A549 treated with Hydrocortisone at 1 μM for 4 hours (cell line): Measurements from ENCODE around the gene WASL. TPM values are rescaled to one million over a fixed set of nuclear protein-coding genes. Genes with fewer than 3 reads are reported as not detected.

Source experiments
- total RNA-seq: library from RNA; stranded (reverse); fragments of 200-300 nt; extraction: Qiagen RNA extraction; gene quantifications from 5 replicates; pipeline ENCODE4 v1.2.3, GENCODE V29; 2022

Gene WASL
- total RNA-seq, result 18.3 to 25.4 TPM (median 21.1 TPM) in 5 replicates

GRCh38 chr7:123748734-123749536 is at the start of gene WASL:
Gene WASL (minus strand): TSS chr7:123749003. CDS start chr7:123748734, 269 bp downstream.

GRCh38 chr7:123655614-123656013 is 93.2 kb downstream of the WASL start, which contains the start of gene LMOD2:
Gene LMOD2 (plus strand): TSS chr7:123655866. CDS start chr7:123655964, 98 bp downstream.

Other genes with a start within 250 kb of the WASL start
- 0.06 TPM in 4 of 5 replicates, not detected in the other for gene IQUB, start 214.4 kb downstream of the WASL start, total RNA-seq
- gene NDUFA5, start 191.2 kb downstream of the WASL start, total RNA-seq, result 29.9 to 42.4 TPM (median 33.4 TPM) in 5 replicates
- not detected in 5 replicates for gene ASB15, start 147.2 kb downstream of the WASL start, total RNA-seq
- not detected in 5 replicates for gene LMOD2, start 93.1 kb downstream of the WASL start, total RNA-seq
- not detected in 5 replicates for gene HYAL4, start 96.2 kb upstream of the WASL start, total RNA-seq
- not detected in 5 replicates for gene SPAM1, start 176.2 kb upstream of the WASL start, total RNA-seq